GM23338 (cell line): ENCODE results near the gene CTNNA2. TPM values are rescaled to one million over a fixed set of nuclear protein-coding genes. Genes with fewer than 3 reads are reported as not detected.

Source experiments
- ATAC-seq: fragments of 200-7000 bp; cut with Tn5 transposase; 3 replicates; pipeline ENCODE4 v1.9.1; 2020
- DNase-seq: peaks from one replicate; pipeline ENCODE4 v3.0.0-alpha.2; 2015; ENCODE audit warnings: low spot score
- H2AFZ ChIP-seq: fragments of 200-600 bp; sonication (generic); 2 replicates; pipeline ENCODE4 v1.8.0; 2016; ENCODE audit warnings: antibody characterized with exemption, mild to moderate bottlenecking, moderate library complexity
- H3F3A ChIP-seq: fragments of 200-600 bp; sonication (generic); replicated peaks from 2 replicates; pipeline ENCODE4 v1.8.0; 2017; ENCODE audit warnings: antibody characterized with exemption, mixed run types, low read depth
- H3K27ac ChIP-seq: fragments of 200-600 bp; sonication (generic); 2 replicates; pipeline ENCODE4 v1.6.1; 2016; ENCODE audit warnings: low read depth
- H3K27me3 ChIP-seq: fragments of 200-600 bp; sonication (generic); 2 replicates; pipeline ENCODE4 v1.8.0; 2016; ENCODE audit warnings: mild to moderate bottlenecking, mixed run types, moderate library complexity; ENCODE audit not compliant: insufficient read depth
- H3K36me3 ChIP-seq: fragments of 200-600 bp; sonication (generic); 2 replicates; pipeline ENCODE4 v1.8.0; 2016; ENCODE audit warnings: mild to moderate bottlenecking; ENCODE audit not compliant: insufficient read depth
- H3K4me1 ChIP-seq: fragments of 200-600 bp; sonication (generic); 2 replicates; pipeline ENCODE4 v1.8.0; 2016; ENCODE audit warnings: mild to moderate bottlenecking, moderate library complexity; ENCODE audit not compliant: insufficient read depth
- H3K4me2 ChIP-seq: fragments of 200-600 bp; sonication (generic); 2 replicates; pipeline ENCODE4 v1.7.1; 2017; ENCODE audit warnings: mixed run types
- H3K4me3 ChIP-seq: fragments of 200-600 bp; sonication (generic); 2 replicates; pipeline ENCODE4 v1.6.1; 2016; ENCODE audit warnings: mixed run types
- H3K79me2 ChIP-seq: fragments of 200-600 bp; sonication (generic); replicated peaks from 2 replicates; pipeline ENCODE4 v1.8.0; 2017; ENCODE audit warnings: mild to moderate bottlenecking; ENCODE audit not compliant: insufficient read depth
- H3K9me2 ChIP-seq: fragments of 200-600 bp; sonication (generic); 2 replicates; pipeline ENCODE4 v1.8.0; 2017; ENCODE audit not compliant: insufficient read depth
- H4K20me1 ChIP-seq: fragments of 200-600 bp; sonication (generic); replicated peaks from 2 replicates; pipeline ENCODE4 v1.8.0; 2017; ENCODE audit warnings: mild to moderate bottlenecking; ENCODE audit not compliant: insufficient read depth
- H3K27ac Mint-ChIP-seq: 2 replicates; pipeline ENCODE4 v1.8.0; 2020; ENCODE audit warnings: inconsistent platforms, mild to moderate bottlenecking, moderate library complexity, mixed read lengths
- H3K27me3 Mint-ChIP-seq: 3 replicates; pipeline ENCODE4 v1.8.0; 2022; ENCODE audit warnings: low read depth, mild to moderate bottlenecking, moderate library complexity, mixed read lengths, inconsistent platforms; ENCODE audit not compliant: insufficient read depth, poor library complexity
- H3K36me3 Mint-ChIP-seq: 3 replicates; pipeline ENCODE4 v1.8.0; 2021; ENCODE audit warnings: low read depth, mild to moderate bottlenecking, inconsistent platforms, moderate library complexity, mixed read lengths
- H3K4me1 Mint-ChIP-seq: 3 replicates; pipeline ENCODE4 v1.8.0; 2020; ENCODE audit warnings: mild to moderate bottlenecking, inconsistent platforms, mixed read lengths
- H3K4me3 Mint-ChIP-seq: 3 replicates; pipeline ENCODE4 v1.8.0; 2021; ENCODE audit warnings: moderate library complexity, mild to moderate bottlenecking, inconsistent platforms, mixed read lengths
- H3K9me3 Mint-ChIP-seq: 3 replicates; pipeline ENCODE4 v1.8.0; 2020; ENCODE audit warnings: moderate library complexity, mild to moderate bottlenecking, inconsistent platforms, mixed read lengths
- CREB1 ChIP-seq: fragments of 250-450 bp; sonication (Bioruptor Pico); IDR thresholded peaks from 2 replicates; pipeline ENCODE4 v1.5.0; 2020; ENCODE audit warnings: low read depth, mild to moderate bottlenecking, moderate library complexity
- CTCF ChIP-seq, 2 experiments: fragments of 200-600 bp in 1 of 2; sonication (generic) in 1 of 2; conservative IDR thresholded peaks; 2 replicates each; pipeline versions ENCODE4 v1.5.1 to v1.6.1; 2016 to 2017; ENCODE audit warnings: antibody characterized with exemption in 2 of 2, low read depth in 2 of 2, mild to moderate bottlenecking in 2 of 2, moderate library complexity in 1 of 2
- ETS1 ChIP-seq: IDR thresholded peaks from 2 replicates; pipeline ENCODE4 v1.6.1; 2016; ENCODE audit warnings: antibody characterized with exemption
- JUNB ChIP-seq: IDR thresholded peaks from one replicate; pipeline ENCODE4 v1.6.1; 2016; ENCODE audit warnings: antibody characterized with exemption; ENCODE audit not compliant: unreplicated experiment
- NANOG ChIP-seq: IDR thresholded peaks from 2 replicates; pipeline ENCODE4 v1.6.1; 2016; ENCODE audit warnings: antibody characterized with exemption, borderline replicate concordance
- REST ChIP-seq: IDR thresholded peaks from one replicate; pipeline ENCODE4 v1.6.1; 2018; ENCODE audit warnings: antibody characterized with exemption; ENCODE audit not compliant: unreplicated experiment
- STAT1 ChIP-seq: IDR thresholded peaks from one replicate; pipeline ENCODE4 v1.6.1; 2016; ENCODE audit warnings: antibody characterized with exemption; ENCODE audit not compliant: unreplicated experiment
- ZNF462 ChIP-seq: fragments of 250-450 bp; sonication (Bioruptor Pico); IDR thresholded peaks from 2 replicates; pipeline ENCODE4 v1.5.0; 2020; ENCODE audit warnings: mild to moderate bottlenecking, moderate library complexity
- polyA plus RNA-seq: library from polyadenylated mRNA; unstranded; fragments of >200 nt; fragmentation: Nextera tagmentation; extraction: Ambion mirVana; gene quantifications from 2 replicates; pipeline ENCODE4 v1.2.1, GENCODE V29; 2016
- total RNA-seq: library from RNA; depleted of rRNA; stranded (reverse); fragments of >200 nt; shearing (Covaris generic); gene quantifications from 2 replicates; pipeline ENCODE4 v1.2.3, GENCODE V29; 2014

The CTNNA2 gene
- total and polyA plus RNA-seq, 2 experiments from 2014 or later: 6.4 to 15.6 TPM

GRCh38 chr2:80028584-80028983 is 515.7 kb downstream of the CTNNA2 start (continued):
- TF ChIP-seq REST (no peak), JUNB (no peak), STAT1 (no peak)

GRCh38 chr2:80030135-80030534 is 517.3 kb downstream of the CTNNA2 start:
- H3K36me3 Mint-ChIP-seq: no peaks in the 10 kb centered on the region
- peaks cover 5% of the 10 kb centered on the region for H3K4me1 Mint-ChIP-seq
- TF ChIP-seq REST (no peak), ZNF462 (no peak), CTCF (conservative IDR thresholded peaks at IDR 0.05; ENCODE audit: low read depth in 2 of 2) (no peak), JUNB (no peak), CREB1 (CRISPR knock-in tag) (no peak), NANOG (no peak), ETS1 (no peak)

More at GRCh38 chr2:80030135-80030534, 517.3 kb downstream of the CTNNA2 start:
- Mint-ChIP-seq H3K27ac (no peak overlapping the region), H3K27me3 (peaks cover 1% of the 10 kb centered on the region), H3K9me3 (no peaks in the 10 kb centered on the region; the same call in 2 of the 3 replicates), H3K4me3 (no peak overlapping the region)
- H2AFZ ChIP-seq: no peak overlapping the region
- no peak overlapping the region for H3K4me2 ChIP-seq
- H3F3A ChIP-seq: no peaks in the 10 kb centered on the region
- ATAC-seq: no peak
- no peak for DNase-seq
- no peak overlapping the region for H3K4me3 ChIP-seq
- H3K9me2 ChIP-seq: peaks cover 20% of the 10 kb centered on the region; the same call in 1 of the 2 replicates
- H3K27me3 ChIP-seq: no peaks in the 10 kb centered on the region
- no peak overlapping the region for H3K27ac ChIP-seq
- H3K79me2 ChIP-seq: no peaks in the 10 kb centered on the region
- no peaks in the 10 kb centered on the region for H3K36me3 ChIP-seq
- H4K20me1 ChIP-seq: no peaks in the 10 kb centered on the region
- H3K4me1 ChIP-seq: no peaks in the 10 kb centered on the region
